ENCODE data around the gene SLC40A1.

GRCh38 chr2:189527041-189527750 lies 53.4 kb downstream of the SLC40A1 start:
- TF ChIP-seq CTCF (IDR thresholded peaks at IDR 0.05; ENCODE audit: low read depth, low read length), result no peak
- TF ChIP-seq EZH2phosphoT487 (IDR thresholded peaks at IDR 0.05; ENCODE audit: low read depth), result no peak

Data from OCI-LY3 (cell line).